GM18502 (cell line): Measurements from ENCODE around the gene KAZN.

ENCODE experiments used
- ATAC-seq: cut with Tn5 transposase; IDR thresholded peaks from one replicate; pipeline ENCODE4 v1.9.1; 2021; ENCODE audit warnings: mild to moderate bottlenecking; ENCODE audit not compliant: unreplicated experiment, poor library complexity

The KAZN gene

DNA sequence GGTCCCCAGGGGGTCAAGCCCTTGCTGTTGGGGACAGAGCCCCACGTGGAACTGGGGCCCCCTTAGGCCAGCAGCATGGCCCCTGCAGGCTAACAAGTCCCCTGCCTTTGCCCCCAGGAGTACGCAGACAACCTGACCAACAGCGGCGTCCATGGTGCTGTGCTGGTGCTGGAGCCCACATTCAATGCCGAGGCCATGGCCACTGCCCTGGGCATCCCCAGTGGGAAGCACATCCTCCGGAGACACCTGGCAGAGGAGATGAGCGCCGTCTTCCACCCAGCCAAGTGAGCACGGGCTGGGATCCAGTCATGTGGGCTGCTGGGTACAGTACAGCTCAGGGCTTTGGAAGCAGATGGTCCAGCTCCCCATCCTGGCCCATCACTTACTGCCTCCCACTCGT, 505.4 kb downstream of the KAZN start:
- no peak for ATAC-seq

DNA sequence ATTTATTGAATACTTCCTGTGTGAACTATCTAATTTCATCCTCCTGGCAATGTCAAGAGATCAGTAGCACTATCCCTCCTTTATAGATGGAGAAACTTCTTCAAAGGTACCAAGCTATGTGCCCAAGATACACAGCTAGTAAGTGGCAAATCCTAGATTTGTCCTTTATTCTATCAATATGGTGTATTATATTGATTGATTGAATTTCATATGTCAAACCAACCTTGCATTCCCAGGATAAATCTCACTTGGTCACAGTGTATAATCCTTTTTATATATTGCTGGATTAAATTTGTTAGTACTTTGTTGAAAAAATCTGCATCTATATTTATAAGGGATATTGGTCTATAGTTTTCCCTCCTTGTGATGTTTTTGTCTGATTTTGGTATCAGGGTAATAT, 506.3 kb downstream of the KAZN start:
- ATAC-seq, result no peak

DNA sequence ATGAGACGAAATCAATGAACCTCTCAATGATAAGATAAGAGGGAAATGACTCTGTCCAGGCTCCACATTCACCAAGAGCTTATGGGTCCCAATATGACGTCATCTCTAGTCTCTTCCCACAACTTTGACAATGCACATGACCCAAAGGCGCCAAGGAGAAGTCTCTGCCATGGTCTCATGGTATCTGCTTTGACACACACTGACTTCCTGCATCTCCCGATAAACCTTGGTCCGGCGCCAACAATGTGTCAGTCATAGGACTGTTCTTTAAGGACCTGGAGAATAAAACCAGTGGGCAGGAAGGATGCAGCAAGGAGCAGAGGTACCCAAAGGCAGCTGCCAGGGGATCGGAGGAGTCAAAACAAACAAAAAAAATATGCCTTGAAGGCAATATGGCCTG, 508.1 kb downstream of the KAZN start:
- ATAC-seq, result no peak

DNA sequence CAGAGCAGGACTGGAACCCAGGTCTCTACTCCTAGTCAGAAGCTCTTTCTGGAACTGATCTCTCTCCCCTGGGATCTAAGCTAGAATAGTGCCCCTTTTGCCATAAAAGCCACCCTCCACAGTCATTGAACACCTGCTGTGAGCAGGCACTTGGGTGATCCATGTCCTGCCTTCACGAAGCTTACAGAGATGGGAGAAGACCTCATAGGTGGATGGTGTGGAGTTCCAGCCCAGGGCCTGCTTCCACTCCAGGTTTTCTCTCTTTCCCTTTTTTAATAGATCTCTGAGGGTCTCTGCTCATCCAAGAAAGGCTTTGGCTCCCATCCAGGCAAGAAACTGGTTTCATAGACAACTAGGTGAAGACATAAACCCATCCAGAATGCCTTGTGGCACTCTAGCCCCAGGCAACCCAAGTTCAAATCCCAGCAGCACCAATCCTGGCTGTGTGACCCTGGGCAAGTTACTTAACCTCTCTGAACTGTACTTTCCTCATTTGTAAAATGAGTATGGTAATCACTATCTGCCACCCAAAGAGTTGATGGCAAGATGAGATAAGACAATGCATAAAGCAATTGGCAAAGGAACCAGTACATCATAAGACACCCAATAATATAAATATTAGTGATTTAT, 508.7 kb downstream of the KAZN start:
- no peak for ATAC-seq

DNA sequence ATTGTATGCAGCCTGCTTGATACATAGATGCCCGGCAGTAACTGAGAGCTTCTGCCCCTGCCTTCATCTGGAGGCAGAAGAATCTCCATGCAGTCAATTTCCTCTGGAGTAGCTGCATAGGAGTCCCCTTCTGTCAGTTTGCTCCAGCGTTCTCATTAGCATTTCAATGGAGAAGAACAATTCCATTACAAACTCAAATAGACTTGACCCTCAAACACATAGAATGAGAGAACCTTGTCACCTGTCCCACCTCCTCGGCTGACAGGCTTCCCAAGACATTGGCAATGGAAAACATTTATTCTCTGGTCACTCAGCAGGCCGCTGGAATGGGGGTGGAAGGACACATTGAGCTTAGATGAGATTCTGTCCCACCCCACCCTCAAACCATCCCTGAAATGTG, 509.4 kb downstream of the KAZN start:
- no peak for ATAC-seq

DNA sequence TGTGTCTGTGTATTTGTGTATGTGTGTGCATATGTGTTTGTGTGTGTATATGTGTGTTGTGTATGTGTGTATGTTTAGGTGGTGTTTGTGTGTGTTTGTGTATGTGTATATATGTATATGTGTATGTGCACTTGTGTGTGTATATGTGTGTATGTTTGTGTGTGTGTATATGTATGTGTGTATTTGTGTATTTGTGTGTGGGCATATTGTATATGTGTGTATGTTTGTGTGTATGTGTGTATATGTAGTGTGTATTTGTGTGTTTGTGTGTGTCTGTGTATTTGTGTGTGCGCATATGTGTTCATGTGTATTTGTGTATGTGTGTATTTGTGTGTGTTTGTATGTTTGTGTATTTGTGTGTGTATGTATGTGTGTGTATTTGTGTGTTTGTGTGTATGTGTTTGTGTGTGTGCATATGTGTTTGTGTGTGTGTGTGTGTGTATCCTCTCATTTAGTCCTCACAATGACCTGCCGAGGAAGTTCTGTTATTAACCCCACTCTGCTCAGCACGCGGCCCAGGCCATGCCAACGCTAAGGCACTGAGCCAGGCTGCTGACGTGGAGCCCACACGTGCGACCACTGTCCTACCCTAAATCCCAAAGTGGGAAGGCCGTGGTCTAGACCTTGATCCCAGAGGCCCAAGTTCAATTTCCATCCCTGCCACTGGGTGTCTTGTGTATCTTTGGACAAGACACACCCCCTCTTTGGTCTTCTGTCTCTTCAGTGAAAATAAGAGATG, 511.8 kb downstream of the KAZN start:
- no peak for ATAC-seq

DNA sequence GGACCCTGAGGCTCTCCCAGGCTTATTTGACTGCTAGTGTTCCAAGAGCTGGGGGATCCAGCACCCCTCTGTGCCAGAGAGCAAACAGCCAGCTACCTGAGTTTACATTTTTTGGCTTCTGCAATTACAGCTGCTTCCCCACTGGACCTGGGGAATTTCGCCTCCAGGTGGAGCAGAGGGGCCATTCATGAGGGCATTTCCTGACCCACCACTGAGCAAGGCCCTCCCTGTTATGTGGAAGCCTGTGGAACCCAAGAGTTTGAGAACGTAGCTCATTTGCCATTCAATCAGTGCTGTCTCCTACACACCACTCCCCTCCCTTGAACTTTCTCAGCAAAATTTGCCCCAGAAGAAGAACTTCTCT, 512.4 kb downstream of the KAZN start:
- ATAC-seq, result no peak

DNA sequence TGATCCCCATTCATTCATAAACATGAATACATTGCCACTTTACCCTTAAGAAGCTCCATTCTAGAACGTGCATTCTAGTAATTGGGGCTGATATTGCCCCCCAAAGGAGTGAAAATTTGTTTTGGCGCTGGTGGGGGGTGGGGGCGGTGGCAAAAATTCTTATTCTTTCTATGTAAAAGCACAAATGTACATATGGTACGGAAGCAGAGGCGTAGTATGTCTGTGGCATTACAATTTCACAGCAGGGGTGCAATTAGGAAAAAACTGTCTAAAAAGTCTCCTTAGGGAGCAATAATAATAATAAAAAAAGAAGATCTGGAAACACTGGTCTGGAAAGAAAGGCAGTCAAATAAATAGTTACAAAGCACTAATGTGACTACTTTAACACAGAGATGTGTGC, 514.7 kb downstream of the KAZN start:
- no peak for ATAC-seq

DNA sequence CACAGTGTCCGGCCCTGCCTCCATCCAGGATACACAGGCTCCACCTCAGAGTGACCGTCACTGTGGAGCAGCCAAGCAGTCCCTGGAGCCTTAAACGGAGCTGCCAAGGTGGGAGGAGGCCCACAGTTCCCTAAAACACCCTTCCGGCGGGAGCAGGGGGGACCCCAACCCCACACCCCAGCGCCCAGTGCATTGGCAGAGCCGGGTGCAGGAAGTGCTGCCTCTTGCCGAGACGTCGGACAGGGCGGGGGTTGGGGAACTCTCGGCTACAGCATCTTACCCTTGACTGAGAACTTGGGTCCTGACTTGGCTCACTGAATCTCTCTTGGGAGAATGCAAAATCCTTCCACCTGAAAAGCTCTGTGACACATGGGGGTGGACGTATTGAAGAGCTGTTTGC, 516.4 kb downstream of the KAZN start:
- no peak for ATAC-seq

DNA sequence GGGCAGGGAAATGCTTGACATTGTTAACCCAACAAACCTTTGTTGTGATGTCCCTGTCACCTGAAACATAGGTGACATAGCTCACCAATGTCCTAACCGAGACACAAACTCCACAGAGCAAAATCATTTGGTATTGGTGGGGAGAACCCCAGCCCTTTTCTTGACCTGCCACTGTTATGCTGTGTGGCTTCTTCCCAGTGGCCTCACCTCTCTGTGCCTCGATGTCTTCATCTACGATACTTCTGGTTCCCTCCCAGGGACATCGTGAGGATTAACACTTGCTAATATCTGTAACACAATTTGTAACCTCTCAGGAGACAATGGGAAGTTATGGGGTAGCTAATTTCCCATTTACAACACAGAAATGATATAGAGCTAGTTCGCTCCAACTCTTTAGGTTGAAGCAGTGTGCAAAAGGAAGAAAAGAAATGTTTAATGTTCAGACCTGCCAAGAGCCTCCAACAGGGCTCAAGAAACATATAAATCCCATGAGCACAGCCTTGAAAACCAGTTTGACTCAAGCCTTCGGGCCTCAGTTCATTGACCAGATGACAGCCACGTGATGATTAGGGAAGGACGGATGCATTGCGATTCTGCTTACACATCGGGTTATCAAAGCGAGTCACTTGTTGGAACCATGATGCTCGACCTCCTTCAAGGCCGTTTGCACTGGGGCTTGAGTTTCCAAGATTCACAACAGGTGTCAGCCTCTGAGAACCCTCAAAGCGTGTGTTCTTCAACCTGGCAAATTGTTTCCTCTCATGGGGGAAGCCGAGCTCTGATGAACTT, 517.3 kb downstream of the KAZN start:
- no peak for ATAC-seq

DNA sequence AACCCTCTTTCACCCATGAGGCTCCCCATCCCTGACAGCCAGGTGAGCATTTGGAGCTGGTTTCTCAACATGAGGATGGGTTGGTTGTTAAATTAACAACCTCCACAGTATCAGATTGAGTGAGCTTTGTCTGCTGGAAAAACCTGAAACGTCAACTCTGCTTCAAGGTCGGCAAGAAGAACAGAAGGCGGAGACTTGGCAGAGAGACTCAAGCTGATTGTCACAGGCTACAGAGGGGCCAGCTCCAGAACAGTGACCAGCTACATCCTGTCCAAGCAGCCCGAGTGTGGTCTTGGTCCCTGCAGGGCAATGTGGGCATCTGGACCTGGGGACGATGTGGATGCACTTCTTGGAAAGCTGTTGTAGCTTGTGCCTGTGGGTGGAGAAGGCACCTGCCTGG, 518.5 kb downstream of the KAZN start:
- ATAC-seq, result no peak

DNA sequence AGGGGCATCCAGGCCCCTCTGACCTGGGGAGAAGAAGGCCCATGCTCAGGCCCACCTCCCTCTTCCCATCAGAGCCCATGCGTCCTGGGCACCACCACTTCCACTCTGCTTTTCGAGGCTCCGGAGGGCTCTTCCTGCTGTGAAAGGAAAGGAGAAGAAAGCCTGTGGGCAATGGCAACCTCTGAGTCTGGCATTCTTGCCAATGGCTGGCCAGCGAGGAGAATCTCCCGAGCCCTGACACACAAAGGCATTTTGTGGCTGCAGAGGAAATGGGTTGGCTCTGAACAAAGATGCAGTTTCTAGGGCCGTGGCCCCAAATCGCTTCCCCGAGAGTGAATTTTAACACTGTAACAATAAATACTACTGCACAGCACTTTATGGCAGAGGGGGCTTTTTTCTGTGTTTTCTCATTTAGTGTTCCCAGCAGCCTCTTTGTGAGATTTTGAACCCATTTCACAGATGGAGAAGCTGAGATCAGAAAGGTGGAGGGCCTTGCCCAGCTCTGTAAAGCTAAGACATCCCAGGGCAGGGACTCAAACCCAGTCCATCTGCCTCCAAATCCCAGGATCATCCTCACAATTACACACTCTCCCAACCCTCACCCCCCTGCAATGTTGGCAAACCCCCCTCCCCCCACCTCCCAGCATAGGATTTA, 519.3 kb downstream of the KAZN start:
- ATAC-seq, result no peak

DNA sequence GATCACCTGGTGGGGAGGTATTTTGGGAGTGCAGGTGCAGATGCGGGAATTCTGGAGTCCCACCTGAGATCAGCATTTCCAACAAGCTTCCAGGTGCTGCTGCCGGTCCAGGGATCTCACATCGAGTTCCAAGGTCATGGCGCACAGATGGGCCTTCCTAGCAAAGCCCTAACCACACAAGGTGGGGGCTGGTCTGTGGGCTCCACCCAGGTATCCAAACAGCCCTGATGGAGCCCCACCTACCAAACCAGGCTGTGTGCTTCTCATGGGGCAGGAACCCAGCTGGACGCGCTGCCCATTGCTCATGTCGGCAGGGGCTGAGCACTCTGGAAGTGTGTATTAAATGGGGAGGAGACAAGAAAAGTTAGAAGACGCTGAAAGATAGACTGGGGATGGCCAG, 520.1 kb downstream of the KAZN start:
- ATAC-seq, result no peak

DNA sequence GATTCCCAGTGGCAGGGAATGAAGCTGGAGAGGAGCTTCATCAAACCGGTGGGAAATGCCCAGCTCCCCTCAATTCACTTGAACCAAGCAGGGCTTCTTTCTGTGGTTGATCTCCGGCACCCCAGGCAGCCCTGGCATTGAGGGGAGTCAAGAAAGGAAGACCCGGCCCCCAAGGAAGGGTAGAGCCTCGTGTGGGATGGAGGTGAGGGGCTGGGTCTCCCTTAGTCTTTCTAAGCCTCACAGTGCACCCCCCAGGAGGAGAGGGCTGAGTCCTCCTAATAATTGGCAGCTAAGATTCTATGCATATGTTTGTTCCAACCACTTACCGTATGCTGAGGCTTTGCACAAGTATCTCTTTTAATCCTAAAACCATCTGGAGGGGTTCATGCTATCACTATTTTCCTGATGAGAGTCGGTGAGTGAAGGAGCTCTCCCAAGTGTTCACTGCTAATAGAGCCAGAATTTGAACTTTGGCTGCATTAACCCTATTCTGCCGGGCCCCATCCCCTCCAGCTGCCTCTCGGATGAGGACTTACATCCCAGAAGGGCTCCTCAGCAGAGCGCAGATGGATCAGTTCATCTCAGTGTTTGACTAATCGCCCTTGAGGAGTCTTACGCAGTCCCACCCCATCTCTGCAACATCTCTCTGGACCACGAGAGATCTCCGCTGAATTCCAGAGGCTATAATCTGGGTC, 521.9 kb downstream of the KAZN start:
- ATAC-seq, result no peak

DNA sequence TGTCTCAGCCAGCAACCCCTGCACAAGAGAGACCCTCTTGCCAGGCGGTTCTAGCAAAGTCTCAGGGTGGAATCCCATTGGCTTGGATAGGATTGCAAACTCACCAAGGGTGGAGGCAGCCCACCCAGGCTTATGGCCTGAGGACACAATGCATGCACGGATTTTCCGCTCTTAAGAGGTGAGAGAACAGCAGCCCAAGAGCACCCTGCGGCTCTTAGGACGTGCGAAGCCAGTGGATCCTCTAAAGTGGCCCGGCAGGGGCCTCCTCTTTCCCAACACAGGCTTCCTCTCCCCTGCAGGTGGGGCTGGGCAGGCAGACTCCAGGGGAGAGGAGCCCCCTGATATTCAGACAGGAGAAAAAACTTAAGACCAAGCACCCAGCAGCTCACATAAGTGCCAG, 523.8 kb downstream of the KAZN start:
- ATAC-seq, result no peak

DNA sequence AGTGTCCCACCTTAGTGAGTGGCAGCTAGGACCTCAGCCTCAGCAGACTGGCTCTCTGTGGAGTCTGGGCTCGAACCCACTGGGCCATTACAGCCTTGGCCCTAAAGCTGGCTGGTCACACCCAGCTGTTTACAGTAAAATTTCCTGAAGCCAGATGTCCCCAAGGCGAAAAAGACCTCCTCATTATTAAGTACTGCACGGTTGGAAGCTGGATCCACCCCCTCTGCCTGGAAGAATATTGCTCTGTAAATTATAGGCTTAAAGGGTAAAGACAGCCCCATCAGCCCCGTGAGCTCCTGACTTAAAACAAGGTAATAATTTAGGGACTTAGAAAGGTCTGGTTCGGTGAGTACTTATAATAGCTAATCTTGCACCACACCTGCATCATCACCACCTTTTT, 524.8 kb downstream of the KAZN start:
- ATAC-seq, result no peak

DNA sequence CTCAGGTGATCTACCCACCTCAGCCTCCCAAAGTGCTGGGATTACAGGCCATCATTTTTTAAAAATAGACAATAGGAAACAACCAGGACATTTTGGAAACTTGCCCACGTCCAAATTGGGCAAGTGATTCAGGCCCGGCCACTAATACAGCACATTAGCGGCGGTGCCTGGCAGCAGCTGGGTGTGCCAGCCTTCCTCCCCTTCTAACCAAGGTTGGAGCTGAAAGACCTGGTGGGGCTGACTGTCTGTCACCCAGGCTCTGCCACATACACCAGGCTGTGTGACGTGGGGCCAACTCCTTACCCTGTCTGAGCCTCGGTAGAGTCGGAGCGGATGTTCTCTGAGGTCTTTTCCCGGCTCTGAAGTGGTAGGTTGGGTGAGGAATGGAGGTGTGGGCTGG, 525.4 kb downstream of the KAZN start:
- ATAC-seq, result no peak

DNA sequence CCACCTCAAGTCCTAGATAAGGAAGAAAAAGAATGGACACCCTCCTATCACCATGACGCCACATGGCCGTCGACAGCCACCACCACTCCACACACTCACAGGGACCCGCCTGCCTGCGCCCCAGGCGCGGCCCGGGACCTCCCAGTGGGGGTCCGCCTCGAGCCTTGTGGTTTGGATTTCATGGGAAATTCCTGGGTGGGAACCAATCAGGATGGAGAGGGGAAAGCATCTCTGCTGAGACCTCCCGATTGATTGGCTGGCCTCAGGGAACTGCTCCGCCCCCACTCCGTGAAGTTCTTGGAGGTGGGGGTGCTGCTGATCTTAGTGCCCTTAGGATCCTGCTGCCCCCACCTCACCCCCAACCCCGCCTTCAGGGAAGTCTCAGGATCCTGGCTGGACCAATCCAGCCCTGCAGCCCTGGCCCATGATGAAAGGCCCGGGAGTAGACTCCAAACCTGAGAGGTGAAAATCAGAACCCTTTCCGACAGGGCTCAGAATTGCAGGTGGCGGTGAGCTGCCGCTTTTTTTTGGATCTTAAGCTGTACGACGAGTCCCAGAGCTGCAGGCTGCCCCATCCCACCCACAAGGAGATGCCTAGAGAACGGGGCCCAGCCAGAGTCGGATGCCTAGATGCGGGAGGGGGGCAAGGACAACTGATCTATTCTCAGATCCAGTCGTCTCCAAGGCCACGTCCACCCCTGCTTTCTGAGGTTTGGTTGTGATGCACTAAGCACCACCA, 526.0 kb downstream of the KAZN start:
- no peak for ATAC-seq

DNA sequence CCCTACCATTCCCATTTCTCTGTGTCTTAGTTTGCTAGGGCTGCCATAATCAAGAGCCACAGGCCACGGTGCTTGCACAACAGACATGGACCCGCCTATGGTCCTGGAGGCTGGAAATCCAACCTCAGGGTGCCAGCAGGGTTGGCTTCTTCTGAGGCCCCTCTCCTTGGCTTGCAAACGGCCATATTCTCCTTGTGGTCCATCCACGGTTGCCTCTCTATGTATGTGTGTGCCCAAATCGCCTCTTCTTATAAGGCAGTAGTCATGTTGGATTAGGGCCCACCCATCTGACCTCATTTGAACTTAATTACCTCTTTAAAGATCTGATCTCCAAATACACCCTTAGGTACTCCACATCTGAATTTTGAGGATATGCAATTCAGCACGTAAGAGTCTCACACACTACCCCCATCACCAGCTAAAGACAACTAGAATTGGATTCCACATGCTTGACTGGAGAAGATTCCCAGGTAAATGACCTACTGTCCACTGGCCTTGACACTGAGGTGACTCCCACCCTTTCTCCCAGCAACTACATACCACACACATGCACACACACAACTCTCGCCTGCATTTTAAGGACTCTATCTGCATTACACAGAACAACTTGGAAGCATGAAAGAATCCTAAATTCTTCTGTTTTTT, 526.7 kb downstream of the KAZN start:
- ATAC-seq, result no peak
